Tibial artery (tissue), 4 donors: ENCODE measurements around the gene TREML2.
A peak's percentile ranks its signal among the peaks of the same experiment; 100 is the strongest.

Source experiments
- DNase-seq, 2 donors: peaks; one replicate each; pipeline ENCODE4 v3.0.0-alpha.2; 2019
- H3K27ac ChIP-seq, 2 donors: fragments of 200-600 bp; sonication (generic) in 1 of 2; 1 replicate in 1 of 2; 2 replicates in 1 of 2; pipeline ENCODE4 v1.5.1; 2018 to 2019; ENCODE audit warnings: mild to moderate bottlenecking in 1 of 2
- H3K27me3 ChIP-seq, 2 donors: fragments of 200-600 bp; sonication (generic) in 1 of 2; one replicate each; pipeline versions ENCODE4 v1.5.1 to v1.6.0; 2016 to 2019
- H3K36me3 ChIP-seq, 3 donors: fragments of 200-600 bp; sonication (generic) in 2 of 3; one replicate each; pipeline ENCODE4 v1.5.1; 2016 to 2019; ENCODE audit warnings: mild to moderate bottlenecking in 2 of 3
- H3K4me1 ChIP-seq, 4 donors: fragments of 200-600 bp; sonication (generic) in 2 of 4; 1 replicate in 3 of 4; 2 replicates in 1 of 4; pipeline ENCODE4 v1.5.1; 2016 to 2019
- H3K4me3 ChIP-seq, 2 donors: fragments of 200-600 bp; sonication (generic) in 1 of 2; 1 replicate in 1 of 2; 2 replicates in 1 of 2; pipeline ENCODE4 v1.5.1; 2018 to 2019; ENCODE audit warnings: mild to moderate bottlenecking in 2 of 2
- H3K9me3 ChIP-seq, 3 donors: fragments of 200-600 bp; sonication (generic) in 1 of 3; one replicate each; pipeline ENCODE4 v1.5.1; 2016 to 2019
- CTCF ChIP-seq, 2 experiments: fragments of 200-600 bp in 1 of 2; fragments of 450-650 bp in 1 of 2; IDR thresholded peaks; one replicate each; pipeline ENCODE4 v1.5.1; 2017 to 2019; ENCODE audit warnings: antibody characterized with exemption in 2 of 2, mild to moderate bottlenecking in 1 of 2, moderate library complexity in 1 of 2
- intact Hi-C: fragments of 100-400 bp; cut with DNase I; formaldehyde crosslinking; loops from one replicate; pipeline ENCODE4 v1.15.0; 2023; ENCODE audit warnings: low total_unique reads

TREML2 gene

DNA sequence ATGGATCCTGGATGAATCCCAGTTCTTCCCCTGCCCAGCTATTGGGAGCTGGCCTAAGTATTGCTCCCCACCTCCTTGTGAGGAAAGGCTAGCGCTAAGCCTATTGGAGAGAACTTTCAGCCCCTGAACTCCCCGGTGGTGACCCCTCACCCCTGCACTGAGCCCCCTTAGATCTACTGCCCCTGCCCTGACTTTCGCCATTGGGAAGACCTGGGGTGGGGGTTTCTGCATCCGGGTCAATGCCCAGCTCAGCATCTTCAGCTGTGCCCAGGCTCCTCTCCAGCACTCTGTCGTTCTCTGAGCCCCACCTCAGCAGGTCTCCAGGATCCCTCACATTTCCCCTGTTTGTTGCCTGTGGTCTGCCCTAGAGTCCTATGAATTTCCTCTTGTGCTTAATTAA, 36.2 kb upstream of the TREML2 start:
- H3K27me3 ChIP-seq, result peaks cover 0 to 27% of the 10 kb centered on the region in 2 donors
- H3K36me3 ChIP-seq, result no peaks in the 10 kb centered on the region
- intact Hi-C loops, result no loop called here
- no peaks in the 10 kb centered on the region for H3K4me1 ChIP-seq
- peak in 1 of 2 donors; percentile 54 for DNase-seq
- no peak for TF ChIP-seq CTCF (IDR thresholded peaks at IDR 0.05)
- H3K27ac ChIP-seq, result no peak overlapping the region
- H3K9me3 ChIP-seq, result no peaks in the 10 kb centered on the region
- no peak overlapping the region for H3K4me3 ChIP-seq

DNA sequence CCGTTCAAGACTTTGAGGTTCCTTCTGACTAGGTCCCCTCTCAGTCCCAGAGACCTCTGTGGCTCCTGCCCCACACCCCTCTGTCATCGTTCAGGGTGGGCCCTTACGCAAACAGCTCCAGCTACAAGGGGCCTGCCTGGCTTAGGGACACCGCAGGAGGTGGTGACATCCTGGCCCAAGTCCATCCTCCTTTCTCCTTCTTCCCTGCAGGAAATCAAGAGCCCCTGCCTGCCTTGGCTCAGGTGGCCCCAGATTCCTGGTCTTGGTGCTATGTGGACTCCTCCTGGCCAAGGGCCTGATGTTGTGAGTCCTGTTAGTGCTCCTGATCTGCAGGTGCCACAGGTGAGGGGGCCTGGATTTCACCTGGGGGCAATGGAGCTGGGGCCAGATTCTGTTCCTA, 35.3 kb upstream of the TREML2 start:
- Histone ChIP-seq H3K4me3 (no peak overlapping the region), H3K36me3 (no peaks in the 10 kb centered on the region), H3K27ac (no peak overlapping the region), H3K27me3 (peaks cover 0 to 23% of the 10 kb centered on the region in 2 donors), H3K9me3 (no peaks in the 10 kb centered on the region), H3K4me1 (no peaks in the 10 kb centered on the region)
- intact Hi-C loops, result no loop called here
- DNase-seq, result no peak
- TF ChIP-seq CTCF (IDR thresholded peaks at IDR 0.05), result no peak

DNA sequence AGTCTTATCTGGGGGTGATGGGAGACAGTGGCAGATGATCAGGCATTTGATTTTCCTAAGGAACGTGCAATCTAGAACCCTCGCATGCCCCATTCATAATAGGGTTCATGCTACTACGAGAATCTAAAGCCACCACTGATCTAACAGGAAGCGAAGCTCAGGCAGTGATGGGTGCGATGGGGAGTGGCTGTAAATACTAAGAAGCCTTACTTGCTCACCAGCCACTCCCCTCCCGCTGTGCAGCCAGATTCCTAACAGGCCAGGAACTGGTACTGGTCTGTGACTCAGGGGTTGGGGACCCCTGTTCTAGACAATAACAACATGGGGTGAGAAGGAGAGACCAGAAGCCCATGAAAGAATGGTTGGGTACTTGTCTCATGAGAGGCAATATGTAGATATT, 31.7 kb upstream of the TREML2 start:
- no peak for DNase-seq
- Histone ChIP-seq H3K27ac (no peak overlapping the region), H3K36me3 (no peaks in the 10 kb centered on the region), H3K4me3 (no peak overlapping the region), H3K9me3 (no peaks in the 10 kb centered on the region), H3K4me1 (no peaks in the 10 kb centered on the region), H3K27me3 (peaks cover 0 to 22% of the 10 kb centered on the region in 2 donors)
- intact Hi-C loops, result no loop called here
- TF ChIP-seq CTCF (IDR thresholded peaks at IDR 0.05), result no peak

DNA sequence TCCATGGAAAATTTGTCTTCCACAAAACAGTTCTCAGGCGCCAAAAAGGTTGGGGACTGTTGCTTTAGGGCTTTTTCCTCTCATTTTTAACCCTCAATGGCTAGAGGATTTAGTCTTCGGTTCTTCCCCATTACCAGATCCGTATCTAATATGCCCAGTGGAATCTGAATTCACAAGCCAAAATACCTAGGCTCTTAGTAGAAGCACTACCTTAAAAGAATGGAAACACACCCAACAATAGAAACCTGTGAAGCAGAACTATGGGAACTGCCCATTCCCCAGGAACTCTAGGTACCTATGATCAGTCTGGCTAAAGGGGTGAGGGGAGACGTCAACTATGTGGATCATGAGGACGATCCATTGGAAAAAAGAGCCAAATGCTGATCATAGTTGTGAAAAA, 30.3 kb upstream of the TREML2 start:
- H3K27ac ChIP-seq, result no peak overlapping the region
- H3K4me3 ChIP-seq, result no peak overlapping the region
- no peaks in the 10 kb centered on the region for H3K4me1 ChIP-seq
- TF ChIP-seq CTCF (IDR thresholded peaks at IDR 0.05), result no peak
- no peak for DNase-seq
- H3K9me3 ChIP-seq, result no peaks in the 10 kb centered on the region
- no peaks in the 10 kb centered on the region for H3K36me3 ChIP-seq
- H3K27me3 ChIP-seq, result peaks cover 0 to 13% of the 10 kb centered on the region in 2 donors
- intact Hi-C loops, result no loop called here

- DNase-seq, result no peak
- peaks cover 0 to 14% of the 10 kb centered on the region in 2 donors for H3K27me3 ChIP-seq
- H3K27ac ChIP-seq, result no peak overlapping the region
- no peaks in the 10 kb centered on the region for H3K9me3 ChIP-seq
- TF ChIP-seq CTCF (IDR thresholded peaks at IDR 0.05), result no peak
- intact Hi-C loops, result no loop called here
- no peak overlapping the region for H3K4me3 ChIP-seq
- no peaks in the 10 kb centered on the region for H3K4me1 ChIP-seq
- H3K36me3 ChIP-seq, result no peaks in the 10 kb centered on the region
These were observed 28.8 kb upstream of the TREML2 start for GRCh38 chr6:41229721-41230120.

- no peak for DNase-seq
- no peak overlapping the region for H3K4me3 ChIP-seq
- H3K9me3 ChIP-seq, result no peaks in the 10 kb centered on the region
- no peaks in the 10 kb centered on the region for H3K36me3 ChIP-seq
- H3K27me3 ChIP-seq, result peaks cover 0 to 20% of the 10 kb centered on the region in 2 donors
- no peaks in the 10 kb centered on the region for H3K4me1 ChIP-seq
- intact Hi-C loops, result no loop called here
- no peak for TF ChIP-seq CTCF (IDR thresholded peaks at IDR 0.05)
- no peak overlapping the region for H3K27ac ChIP-seq
These were observed 27.7 kb upstream of the TREML2 start for GRCh38 chr6:41228616-41229015.
